ENCODE measurements around the gene ZNRF1.

ZNRF1 gene

GRCh38 chr16:75002474-75002873 lies 3.6 kb downstream of the ZNRF1 start:
- no peak for TF ChIP-seq CTCF (IDR thresholded peaks at IDR 0.05; ENCODE audit: extremely low read depth, missing control alignments)

GRCh38 chr16:75003931-75004330 lies 5.1 kb downstream of the ZNRF1 start:
- no peak for DNase-seq (ENCODE audit: low spot score)
- no peak for TF ChIP-seq CTCF (IDR thresholded peaks at IDR 0.05; ENCODE audit: extremely low read depth, missing control alignments)

More at GRCh38 chr16:75002474-75002873, 3.6 kb downstream of the ZNRF1 start:
- DNase-seq (ENCODE audit: low spot score) = no peak

GRCh38 chr16:75004460-75004859 lies 5.6 kb downstream of the ZNRF1 start:
- DNase-seq (ENCODE audit: low spot score) = no peak
- TF ChIP-seq CTCF (IDR thresholded peaks at IDR 0.05; ENCODE audit: extremely low read depth, missing control alignments) = no peak

GRCh38 chr16:75005697-75006096 lies 6.9 kb downstream of the ZNRF1 start:
- DNase-seq (ENCODE audit: low spot score) = no peak
- TF ChIP-seq CTCF (IDR thresholded peaks at IDR 0.05; ENCODE audit: extremely low read depth, missing control alignments) = no peak

- DNase-seq (ENCODE audit: low spot score) = no peak
- TF ChIP-seq CTCF (IDR thresholded peaks at IDR 0.05; ENCODE audit: extremely low read depth, missing control alignments) = no peak
Observed at GRCh38 chr16:75007443-75007842, 8.6 kb downstream of the ZNRF1 start.

GRCh38 chr16:75010427-75010826 lies 11.6 kb downstream of the ZNRF1 start:
- no peak for DNase-seq (ENCODE audit: low spot score)
- TF ChIP-seq CTCF (IDR thresholded peaks at IDR 0.05; ENCODE audit: extremely low read depth, missing control alignments) = no peak

GRCh38 chr16:75011634-75012307 lies 12.9 kb downstream of the ZNRF1 start:
- no peak for TF ChIP-seq CTCF (IDR thresholded peaks at IDR 0.05; ENCODE audit: extremely low read depth, missing control alignments)
- DNase-seq (ENCODE audit: low spot score) = peak; percentile 69

Data from GM20000 (cell line).